Testis (tissue), 3 donors: ENCODE measurements around the gene TGFA. TPM values are rescaled to one million over a fixed set of nuclear protein-coding genes. Genes with fewer than 3 reads are reported as not detected.

ENCODE experiments used
- DNase-seq: peaks from one replicate; pipeline ENCODE4 v3.0.0-alpha.2; 2019
- H3K27ac ChIP-seq, 2 donors: fragments of 200-600 bp; sonication (generic); one replicate each; pipeline ENCODE4 v1.5.1; 2019
- H3K27me3 ChIP-seq: fragments of 200-600 bp; sonication (generic); one replicate; pipeline ENCODE4 v1.5.1; 2019
- H3K36me3 ChIP-seq: fragments of 200-600 bp; sonication (generic); one replicate; pipeline ENCODE4 v1.5.1; 2017; ENCODE audit warnings: low read depth; ENCODE audit errors: missing control alignments
- H3K4me1 ChIP-seq: fragments of 200-600 bp; sonication (generic); one replicate; pipeline ENCODE4 v1.5.1; 2019
- H3K4me3 ChIP-seq, 2 donors: fragments of 200-600 bp; sonication (generic); one replicate each; pipeline ENCODE4 v1.5.1; 2017 to 2019
- H3K9me3 ChIP-seq: fragments of 200-600 bp; sonication (generic); one replicate; pipeline ENCODE4 v1.5.1; 2017
- POLR2A ChIP-seq: fragments of 450-650 bp; IDR thresholded peaks from one replicate; pipeline ENCODE4 v1.6.1; 2017; ENCODE audit warnings: antibody characterized with exemption, mild to moderate bottlenecking, moderate library complexity
- WGBS, 2 donors: methylation state at CpG; one replicate each; pipeline ENCODE4 v1.1.5; 2018; 5-methylcytosine and 5-hydroxymethylcytosine counted together
- intact Hi-C: fragments of 100-400 bp; cut with DNase I; formaldehyde crosslinking; loops from one replicate; pipeline ENCODE4 v1.15.1; 2023; ENCODE audit warnings: low total_unique reads
- polyA plus RNA-seq: library from polyadenylated mRNA; stranded (reverse); fragments of 350-450 nt; fragmentation: Illumina TruSeq; extraction: RNeasy Lipid Tissue Mini Kit (QIAGEN cat#74804); gene quantifications from one replicate; pipeline ENCODE4 v1.2.3, GENCODE V29; 2014; ENCODE audit warnings: low read depth, low replicate concordance; ENCODE audit not compliant: insufficient read depth
- total RNA-seq, 2 donors: library from RNA; depleted of rRNA; stranded (reverse); fragments of >200 nt; gene quantifications; one replicate each; pipeline ENCODE4 v1.2.3, GENCODE V29; 2016
- TF ChIP-seq, protein P1 (sequence below), 3 experiments: fragments of 450-650 bp in 2 of 3; fragments of 200-600 bp in 1 of 3; sonication (generic) in 1 of 3; IDR thresholded peaks; one replicate each; pipeline ENCODE4 v1.5.1; 2016 to 2019; ENCODE audit warnings: antibody characterized with exemption in 3 of 3, mild to moderate bottlenecking in 2 of 3, moderate library complexity in 1 of 3

Gene TGFA
- total and polyA plus RNA-seq, 3 donors from 2014 or later, result 0.62 to 5.1 (median 1.3) TPM

DNA sequence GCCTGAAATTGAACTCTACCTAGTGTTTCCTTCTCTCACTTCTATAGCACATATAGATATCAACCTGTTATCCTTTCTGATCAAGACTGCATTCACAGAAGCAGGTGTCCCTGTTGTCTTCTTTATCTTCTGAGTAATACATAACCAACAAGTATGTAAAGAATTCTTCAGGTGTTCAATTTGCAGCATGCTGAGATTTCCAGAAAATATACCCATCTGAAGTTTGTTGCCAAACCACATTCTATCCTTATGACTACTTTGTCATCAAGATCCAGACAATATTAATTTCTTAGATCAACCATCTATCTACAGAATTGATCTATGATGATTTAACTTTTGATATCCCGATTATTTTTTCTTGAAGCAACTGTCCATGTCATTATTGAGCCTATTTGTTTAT, 69.5 kb downstream of the TGFA start:
- H3K27ac ChIP-seq, result no peak overlapping the region
- no peaks in the 10 kb centered on the region for H3K36me3 ChIP-seq
- no peak overlapping the region for H3K4me3 ChIP-seq
- no peak for DNase-seq
- WGBS, 2 donors, result 91 to 94% methylated on average over 1 of the region's 1 CpG
- intact Hi-C loops, result no loop called here
- H3K9me3 ChIP-seq, result no peaks in the 10 kb centered on the region
- H3K27me3 ChIP-seq, result no peaks in the 10 kb centered on the region
- TF ChIP-seq, protein P1, sequence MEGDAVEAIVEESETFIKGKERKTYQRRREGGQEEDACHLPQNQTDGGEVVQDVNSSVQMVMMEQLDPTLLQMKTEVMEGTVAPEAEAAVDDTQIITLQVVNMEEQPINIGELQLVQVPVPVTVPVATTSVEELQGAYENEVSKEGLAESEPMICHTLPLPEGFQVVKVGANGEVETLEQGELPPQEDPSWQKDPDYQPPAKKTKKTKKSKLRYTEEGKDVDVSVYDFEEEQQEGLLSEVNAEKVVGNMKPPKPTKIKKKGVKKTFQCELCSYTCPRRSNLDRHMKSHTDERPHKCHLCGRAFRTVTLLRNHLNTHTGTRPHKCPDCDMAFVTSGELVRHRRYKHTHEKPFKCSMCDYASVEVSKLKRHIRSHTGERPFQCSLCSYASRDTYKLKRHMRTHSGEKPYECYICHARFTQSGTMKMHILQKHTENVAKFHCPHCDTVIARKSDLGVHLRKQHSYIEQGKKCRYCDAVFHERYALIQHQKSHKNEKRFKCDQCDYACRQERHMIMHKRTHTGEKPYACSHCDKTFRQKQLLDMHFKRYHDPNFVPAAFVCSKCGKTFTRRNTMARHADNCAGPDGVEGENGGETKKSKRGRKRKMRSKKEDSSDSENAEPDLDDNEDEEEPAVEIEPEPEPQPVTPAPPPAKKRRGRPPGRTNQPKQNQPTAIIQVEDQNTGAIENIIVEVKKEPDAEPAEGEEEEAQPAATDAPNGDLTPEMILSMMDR (IDR thresholded peaks at IDR 0.05), result no peak
- no peaks in the 10 kb centered on the region for H3K4me1 ChIP-seq

DNA sequence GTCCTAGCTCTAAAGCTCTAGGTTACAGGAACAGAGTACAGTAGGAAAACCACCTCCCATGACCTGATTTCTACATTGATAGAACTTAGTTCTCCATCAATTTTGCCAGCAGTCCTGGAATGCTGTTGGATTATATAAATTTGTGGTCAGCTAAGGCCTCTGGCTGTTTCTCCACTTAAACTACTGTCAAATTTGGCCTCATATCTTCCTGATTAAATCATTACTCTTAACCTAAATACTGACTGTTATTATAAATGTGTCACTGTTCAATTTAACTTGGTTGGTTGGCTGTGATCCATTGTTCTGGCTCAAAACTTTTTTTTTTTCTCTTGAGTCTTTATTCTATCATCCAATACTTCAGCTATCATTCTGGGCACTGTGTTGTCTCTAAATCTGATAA, 71.2 kb downstream of the TGFA start:
- Histone ChIP-seq H3K4me1 (no peaks in the 10 kb centered on the region), H3K36me3 (no peaks in the 10 kb centered on the region), H3K4me3 (no peak overlapping the region), H3K27ac (no peak overlapping the region), H3K27me3 (no peaks in the 10 kb centered on the region), H3K9me3 (no peaks in the 10 kb centered on the region)
- TF ChIP-seq, protein P1 (IDR thresholded peaks at IDR 0.05), result no peak
- TF ChIP-seq POLR2A, result no peak
- intact Hi-C loops, result no loop called here
- no peak for DNase-seq

DNA sequence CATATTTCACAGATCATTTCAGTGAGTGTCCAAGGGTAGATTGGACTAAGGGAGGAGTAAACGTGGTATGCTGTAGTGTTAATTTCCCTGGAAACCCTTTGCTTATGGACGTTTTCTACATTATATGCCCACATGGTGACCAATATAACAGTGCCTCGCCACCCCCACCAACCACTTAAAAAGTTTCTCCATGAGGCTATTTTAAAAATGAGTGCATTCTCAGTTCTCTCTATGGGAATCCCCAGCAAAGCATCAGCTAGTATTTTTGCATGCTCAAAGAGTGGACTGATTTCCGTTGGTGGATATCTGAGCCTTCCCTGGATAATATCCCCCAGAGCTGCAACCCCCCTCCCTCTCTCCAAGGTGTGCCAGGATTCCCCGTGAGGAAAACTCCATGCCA, 73.2 kb downstream of the TGFA start:
- intact Hi-C loops, result no loop called here
- DNase-seq, result no peak
- no peak overlapping the region for H3K4me3 ChIP-seq
- H3K27ac ChIP-seq, result no peak overlapping the region
- WGBS, 2 donors, result 44 to 47% methylated on average over 5 of the region's 5 CpGs
- H3K9me3 ChIP-seq, result no peaks in the 10 kb centered on the region
- no peaks in the 10 kb centered on the region for H3K4me1 ChIP-seq
- no peaks in the 10 kb centered on the region for H3K27me3 ChIP-seq
- H3K36me3 ChIP-seq, result no peaks in the 10 kb centered on the region
- TF ChIP-seq POLR2A, result no peak
- TF ChIP-seq, protein P1 (IDR thresholded peaks at IDR 0.05), result no peak

DNA sequence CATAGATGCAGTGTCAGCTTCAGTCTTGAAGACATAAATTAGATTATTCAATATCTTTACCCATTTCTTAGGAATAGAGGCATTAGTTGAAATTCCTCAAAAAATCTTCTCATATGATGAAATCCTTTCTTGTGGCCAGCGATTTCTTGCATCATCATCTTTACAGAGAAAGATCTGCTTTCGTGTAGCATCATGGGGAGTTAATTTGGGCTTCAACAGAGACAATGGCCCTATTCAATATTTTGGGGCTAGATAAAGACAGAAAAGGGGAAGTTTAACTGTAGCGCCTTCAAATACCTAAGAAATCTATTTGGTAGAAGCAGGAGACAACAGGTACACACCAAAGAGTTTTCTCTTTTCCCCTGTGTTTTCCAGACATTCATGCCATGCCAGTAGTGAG, 73.8 kb downstream of the TGFA start:
- intact Hi-C loops, result no loop called here
- H3K4me1 ChIP-seq, result no peaks in the 10 kb centered on the region
- H3K27ac ChIP-seq, result no peak overlapping the region
- TF ChIP-seq, protein P1 (IDR thresholded peaks at IDR 0.05), result no peak
- no peak for TF ChIP-seq POLR2A
- no peaks in the 10 kb centered on the region for H3K9me3 ChIP-seq
- H3K36me3 ChIP-seq, result no peaks in the 10 kb centered on the region
- no peak for DNase-seq
- 74 to 85% methylated on average over 3 of the region's 3 CpGs for WGBS, 2 donors
- no peak overlapping the region for H3K4me3 ChIP-seq
- H3K27me3 ChIP-seq, result no peaks in the 10 kb centered on the region

DNA sequence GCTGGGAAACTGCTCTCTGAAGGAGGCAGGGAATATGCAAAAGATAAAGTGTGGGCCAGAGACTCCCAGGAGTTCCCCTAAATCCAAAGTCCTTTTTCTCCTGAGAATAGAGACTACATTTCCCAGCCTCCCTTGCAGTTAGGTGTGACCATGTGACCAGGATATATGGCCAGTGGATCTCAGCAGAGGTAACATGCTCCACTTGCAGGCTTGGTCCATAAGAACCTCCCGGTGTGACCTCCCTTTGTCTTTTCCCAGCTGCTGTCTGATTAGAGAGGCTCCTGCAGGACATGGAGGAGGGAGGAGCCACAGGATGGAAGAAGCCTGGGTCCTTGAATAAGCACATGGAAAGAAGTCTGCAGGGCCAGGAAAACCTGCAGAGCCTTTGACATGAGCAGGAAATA, 76.2 kb downstream of the TGFA start:
- intact Hi-C loops, result no loop called here
- no peaks in the 10 kb centered on the region for H3K36me3 ChIP-seq
- H3K27me3 ChIP-seq, result no peaks in the 10 kb centered on the region
- H3K4me3 ChIP-seq, result no peak overlapping the region
- no peak overlapping the region for H3K27ac ChIP-seq
- no peaks in the 10 kb centered on the region for H3K9me3 ChIP-seq
- no peak for DNase-seq
- 18 to 50% methylated on average over 1 of the region's 1 CpG for WGBS, 2 donors
- TF ChIP-seq, protein P1 (IDR thresholded peaks at IDR 0.05), result no peak
- TF ChIP-seq POLR2A, result no peak
- no peaks in the 10 kb centered on the region for H3K4me1 ChIP-seq
